ENCODE results near the gene AUTS2.

DNA sequence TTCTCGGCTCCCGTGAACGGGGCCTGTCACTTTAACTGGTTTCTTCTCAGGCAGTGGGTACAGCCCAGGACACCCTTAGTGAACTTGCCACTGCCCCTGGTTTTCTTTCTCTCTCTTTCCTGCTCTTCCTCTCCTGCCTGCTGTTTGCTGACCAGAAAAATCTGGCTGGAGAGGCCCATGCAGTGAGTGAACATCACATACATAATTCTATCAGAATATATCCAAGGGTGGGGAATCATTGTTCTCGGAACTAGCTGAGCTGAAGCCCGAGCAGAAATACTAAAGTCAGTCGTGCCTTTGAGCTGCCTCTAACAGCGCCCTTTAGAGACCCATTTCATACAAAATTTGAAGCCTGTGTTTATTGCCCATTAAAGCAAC lies 1032.2 kb downstream of the AUTS2 start:
- TF ChIP-seq, protein P1, sequence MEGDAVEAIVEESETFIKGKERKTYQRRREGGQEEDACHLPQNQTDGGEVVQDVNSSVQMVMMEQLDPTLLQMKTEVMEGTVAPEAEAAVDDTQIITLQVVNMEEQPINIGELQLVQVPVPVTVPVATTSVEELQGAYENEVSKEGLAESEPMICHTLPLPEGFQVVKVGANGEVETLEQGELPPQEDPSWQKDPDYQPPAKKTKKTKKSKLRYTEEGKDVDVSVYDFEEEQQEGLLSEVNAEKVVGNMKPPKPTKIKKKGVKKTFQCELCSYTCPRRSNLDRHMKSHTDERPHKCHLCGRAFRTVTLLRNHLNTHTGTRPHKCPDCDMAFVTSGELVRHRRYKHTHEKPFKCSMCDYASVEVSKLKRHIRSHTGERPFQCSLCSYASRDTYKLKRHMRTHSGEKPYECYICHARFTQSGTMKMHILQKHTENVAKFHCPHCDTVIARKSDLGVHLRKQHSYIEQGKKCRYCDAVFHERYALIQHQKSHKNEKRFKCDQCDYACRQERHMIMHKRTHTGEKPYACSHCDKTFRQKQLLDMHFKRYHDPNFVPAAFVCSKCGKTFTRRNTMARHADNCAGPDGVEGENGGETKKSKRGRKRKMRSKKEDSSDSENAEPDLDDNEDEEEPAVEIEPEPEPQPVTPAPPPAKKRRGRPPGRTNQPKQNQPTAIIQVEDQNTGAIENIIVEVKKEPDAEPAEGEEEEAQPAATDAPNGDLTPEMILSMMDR (optimal IDR thresholded peaks at IDR 0.05 in 1 of 3, IDR thresholded peaks at IDR 0.05 in 1 of 3, conservative IDR thresholded peaks at IDR 0.05 in 1 of 3; ENCODE audit: extremely low read depth in 1 of 3, insufficient read depth in 2 of 3, low read length in 3 of 3), result no peak
- TF ChIP-seq EZH2 (IDR thresholded peaks at IDR 0.05; ENCODE audit: low read length), result no peak
